ENCODE measurements around the gene LRG1. TPM values are rescaled to one million over a fixed set of nuclear protein-coding genes. Genes with fewer than 3 reads are reported as not detected.

LRG1 gene
- total and polyA plus RNA-seq, 2 donors from 2014 or later: 2.2 to 26.4 TPM

DNA sequence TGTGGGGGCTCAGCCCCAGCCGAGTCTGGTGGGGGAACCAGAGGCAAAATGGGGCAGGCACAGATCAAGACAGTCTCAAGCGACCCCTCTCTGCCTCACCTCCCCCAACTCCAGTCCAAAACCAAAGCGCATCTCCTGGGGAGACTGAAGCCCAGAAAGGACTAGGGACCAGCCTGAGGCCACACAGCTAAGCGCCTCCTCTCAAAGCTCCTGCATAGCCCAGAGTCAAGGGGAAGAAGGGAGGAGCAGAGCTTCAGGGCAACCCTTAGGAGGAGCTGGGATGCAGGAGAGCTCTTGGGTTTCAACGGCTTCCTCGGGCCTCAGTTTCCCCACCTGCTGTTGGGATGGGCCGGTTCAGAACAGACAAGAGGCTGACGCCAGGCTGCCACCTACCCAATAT is 39.6 kb upstream of the LRG1 start:
- TF ChIP-seq, protein P1, sequence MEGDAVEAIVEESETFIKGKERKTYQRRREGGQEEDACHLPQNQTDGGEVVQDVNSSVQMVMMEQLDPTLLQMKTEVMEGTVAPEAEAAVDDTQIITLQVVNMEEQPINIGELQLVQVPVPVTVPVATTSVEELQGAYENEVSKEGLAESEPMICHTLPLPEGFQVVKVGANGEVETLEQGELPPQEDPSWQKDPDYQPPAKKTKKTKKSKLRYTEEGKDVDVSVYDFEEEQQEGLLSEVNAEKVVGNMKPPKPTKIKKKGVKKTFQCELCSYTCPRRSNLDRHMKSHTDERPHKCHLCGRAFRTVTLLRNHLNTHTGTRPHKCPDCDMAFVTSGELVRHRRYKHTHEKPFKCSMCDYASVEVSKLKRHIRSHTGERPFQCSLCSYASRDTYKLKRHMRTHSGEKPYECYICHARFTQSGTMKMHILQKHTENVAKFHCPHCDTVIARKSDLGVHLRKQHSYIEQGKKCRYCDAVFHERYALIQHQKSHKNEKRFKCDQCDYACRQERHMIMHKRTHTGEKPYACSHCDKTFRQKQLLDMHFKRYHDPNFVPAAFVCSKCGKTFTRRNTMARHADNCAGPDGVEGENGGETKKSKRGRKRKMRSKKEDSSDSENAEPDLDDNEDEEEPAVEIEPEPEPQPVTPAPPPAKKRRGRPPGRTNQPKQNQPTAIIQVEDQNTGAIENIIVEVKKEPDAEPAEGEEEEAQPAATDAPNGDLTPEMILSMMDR (IDR thresholded peaks at IDR 0.05; ENCODE audit: borderline replicate concordance, extremely low read depth, insufficient read depth): no peak
- DNase-seq: no peak
- no peak for FAIRE-seq

DNA sequence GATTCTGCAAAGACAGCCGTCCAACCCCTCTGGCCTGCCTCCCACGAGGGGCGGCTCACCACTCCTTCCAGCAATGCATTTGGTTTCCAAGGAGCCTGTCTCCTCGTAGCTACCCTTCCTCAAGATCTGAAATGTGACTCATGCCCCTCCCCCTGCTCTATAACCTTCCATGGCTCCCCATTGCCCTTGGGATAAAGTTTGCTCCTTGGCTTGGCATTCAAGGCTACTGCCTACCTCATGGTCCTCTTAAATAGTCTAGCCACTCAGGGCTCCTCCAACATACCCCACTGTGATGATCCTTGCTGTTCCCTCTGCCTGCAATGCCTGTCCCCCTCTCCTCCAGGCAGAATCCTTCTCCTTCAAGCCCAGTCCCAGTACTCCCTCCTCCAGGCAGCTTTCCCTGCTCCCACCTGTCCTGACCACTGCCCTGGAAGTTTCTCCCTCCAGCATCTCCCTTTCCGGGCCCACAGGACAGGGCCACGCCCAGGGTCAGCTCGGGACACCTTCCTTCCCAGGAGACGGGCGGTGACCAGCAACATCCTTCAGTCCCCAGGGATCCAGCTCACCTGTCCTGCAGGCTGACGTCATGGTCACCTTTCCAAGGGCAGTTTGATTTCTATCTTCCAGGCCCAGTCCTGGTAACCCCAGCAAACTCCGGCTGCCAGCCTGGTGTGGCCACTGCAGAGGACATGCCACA is 38.9 kb upstream of the LRG1 start:
- H3K4me3 ChIP-seq (ENCODE audit: low read length in 3 of 3): no peak overlapping the region
- H3K4me1 ChIP-seq (ENCODE audit: control insufficient read depth in 2 of 3, insufficient read depth in 2 of 3, low read depth in 1 of 3, low read length in 3 of 3): peaks cover 0 to 5% (median 0%) of the 10 kb centered on the region in 3 donors
- H3K9ac ChIP-seq (ENCODE audit: low read length in 3 of 3): no peak overlapping the region
- FAIRE-seq (no peak), DNase-seq (peak in 1 of 5 donors; percentile 56)
- no peak overlapping the region for H3K27ac ChIP-seq (ENCODE audit: low read depth in 2 of 2, low read length in 2 of 2)
- H3K9me3 ChIP-seq (ENCODE audit: control insufficient read depth in 2 of 3, insufficient read depth in 1 of 3, low read length in 3 of 3): no peaks in the 10 kb centered on the region
- intact Hi-C loops (cut with DNase I): no loop called here
- TF ChIP-seq, protein P1 (IDR thresholded peaks at IDR 0.05; ENCODE audit: borderline replicate concordance, extremely low read depth, insufficient read depth): no peak
- no peaks in the 10 kb centered on the region for H3K36me3 ChIP-seq (ENCODE audit: control insufficient read depth in 2 of 3, insufficient read depth in 3 of 3, low read length in 3 of 3)
- H3K27me3 ChIP-seq (ENCODE audit: control insufficient read depth, insufficient read depth, low read length): peaks cover 4% of the 10 kb centered on the region

More for the DNA sequence above, 39.6 kb upstream of the LRG1 start:
- peaks cover 4% of the 10 kb centered on the region for H3K27me3 ChIP-seq (ENCODE audit: control insufficient read depth, insufficient read depth, low read length)
- H3K36me3 ChIP-seq (ENCODE audit: control insufficient read depth in 2 of 3, insufficient read depth in 3 of 3, low read length in 3 of 3): no peaks in the 10 kb centered on the region
- intact Hi-C loops (cut with DNase I): no loop called here
- no peak overlapping the region for H3K4me3 ChIP-seq (ENCODE audit: low read length in 3 of 3)
- H3K27ac ChIP-seq (ENCODE audit: low read depth in 2 of 2, low read length in 2 of 2): no peak overlapping the region
- H3K4me1 ChIP-seq (ENCODE audit: control insufficient read depth in 2 of 3, insufficient read depth in 2 of 3, low read depth in 1 of 3, low read length in 3 of 3): peaks cover 0 to 5% (median 0%) of the 10 kb centered on the region in 3 donors
- no peak overlapping the region for H3K9ac ChIP-seq (ENCODE audit: low read length in 3 of 3)
- H3K9me3 ChIP-seq (ENCODE audit: control insufficient read depth in 2 of 3, insufficient read depth in 1 of 3, low read length in 3 of 3): no peaks in the 10 kb centered on the region

DNA sequence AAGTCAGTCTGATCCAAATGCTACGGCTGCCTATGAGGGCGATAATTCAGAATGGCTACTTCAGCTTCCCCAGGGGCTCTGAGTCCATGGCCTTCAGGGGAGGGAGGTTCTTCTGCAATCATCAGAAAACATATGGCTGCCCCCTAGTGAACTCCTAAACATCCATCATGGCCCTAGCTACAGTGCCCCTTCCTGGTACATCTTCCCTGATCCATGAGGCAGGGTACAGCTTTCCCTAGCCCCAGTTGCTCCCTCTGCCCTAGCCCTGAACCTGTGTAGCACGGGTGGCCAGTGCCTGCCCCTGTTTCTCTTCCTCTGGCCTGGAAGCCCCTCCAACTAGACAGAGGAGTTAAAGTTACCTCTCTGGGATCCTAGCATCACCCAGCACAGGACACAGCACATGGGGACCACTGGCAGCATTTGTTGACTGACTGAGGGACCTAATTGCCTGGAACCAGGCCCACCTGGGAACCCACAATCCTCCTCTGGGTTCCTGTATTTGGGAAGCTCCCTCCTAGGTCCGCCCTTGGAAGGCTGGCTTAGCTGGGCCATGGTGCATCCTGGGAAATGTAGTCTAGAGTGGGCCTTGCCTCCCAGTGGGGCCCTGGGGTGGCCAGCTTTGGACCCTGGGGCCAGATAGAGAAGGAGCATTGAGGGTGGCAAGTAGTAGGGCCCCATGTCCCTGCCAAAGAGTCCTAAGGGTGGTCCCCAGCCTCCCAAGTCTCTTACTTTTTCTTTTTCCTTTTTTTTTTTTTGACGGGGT is 37.4 kb upstream of the LRG1 start:
- TF ChIP-seq, protein P1 (IDR thresholded peaks at IDR 0.05; ENCODE audit: borderline replicate concordance, extremely low read depth, insufficient read depth): no peak
- H3K4me1 ChIP-seq (ENCODE audit: control insufficient read depth in 2 of 3, insufficient read depth in 2 of 3, low read depth in 1 of 3, low read length in 3 of 3): peaks cover 0 to 5% (median 0%) of the 10 kb centered on the region in 3 donors
- no peaks in the 10 kb centered on the region for H3K9me3 ChIP-seq (ENCODE audit: control insufficient read depth in 2 of 3, insufficient read depth in 1 of 3, low read length in 3 of 3)
- intact Hi-C loops (cut with DNase I): no loop called here
- no peak overlapping the region for H3K27ac ChIP-seq (ENCODE audit: low read depth in 2 of 2, low read length in 2 of 2)
- H3K36me3 ChIP-seq (ENCODE audit: control insufficient read depth in 2 of 3, insufficient read depth in 3 of 3, low read length in 3 of 3): no peaks in the 10 kb centered on the region
- no peak for FAIRE-seq
- peaks cover 4% of the 10 kb centered on the region for H3K27me3 ChIP-seq (ENCODE audit: control insufficient read depth, insufficient read depth, low read length)
- H3K4me3 ChIP-seq (ENCODE audit: low read length in 3 of 3): no peak overlapping the region
- DNase-seq: no peak
- H3K9ac ChIP-seq (ENCODE audit: low read length in 3 of 3): no peak overlapping the region

Measured in kidney (tissue), 14 donors.